ENCODE measurements around the gene SNAI1.

DNA sequence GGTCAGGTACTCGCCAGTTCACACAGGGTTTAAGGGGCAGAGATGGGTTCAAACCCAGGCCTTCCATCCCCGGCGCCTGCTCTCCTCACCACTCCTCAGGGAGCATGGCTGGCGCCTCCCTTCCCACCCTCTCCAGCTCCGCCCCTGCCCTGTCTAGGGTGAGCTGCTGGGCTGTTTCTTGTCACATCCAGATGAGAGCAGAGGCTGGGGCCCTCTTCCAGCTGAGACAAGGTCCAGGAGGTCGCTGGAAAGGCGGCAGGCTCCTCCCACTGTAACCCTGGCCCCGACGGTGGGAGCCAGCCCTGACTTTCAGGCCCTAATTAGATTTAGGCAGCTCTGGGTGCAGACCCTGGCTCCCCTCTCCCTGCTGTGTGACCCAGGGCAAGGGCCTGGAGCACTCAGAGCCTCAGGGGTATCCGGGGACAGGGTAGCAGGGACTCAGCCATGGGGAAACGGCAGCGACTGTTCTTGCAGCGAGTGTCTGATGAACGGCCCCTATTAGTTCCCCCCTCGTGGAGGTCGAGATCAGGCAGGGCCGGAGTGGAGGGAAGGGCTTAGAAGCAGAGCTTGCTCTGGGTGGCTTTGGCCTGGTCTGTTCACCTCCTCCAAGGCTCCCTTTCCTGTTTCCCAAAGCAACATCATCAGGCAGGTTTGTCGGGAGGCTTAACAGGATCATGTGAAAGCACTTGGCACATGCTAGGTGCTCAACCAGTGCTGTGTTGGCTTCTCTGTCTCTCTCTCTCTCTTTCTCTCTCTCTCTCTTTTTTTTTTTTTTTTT, 33.4 kb downstream of the SNAI1 start:
- TF ChIP-seq YY1 (IDR thresholded peaks at IDR 0.05; ENCODE audit: insufficient read depth, insufficient read length) (no peak), SUZ12 (IDR thresholded peaks at IDR 0.05; ENCODE audit: extremely low read depth, insufficient read depth, insufficient read length) (no peak), ZNF274 (IDR thresholded peaks at IDR 0.05; ENCODE audit: low read depth, low read length) (no peak)
